Measurements from ENCODE around the gene IGSF21.
"Not testable (repeated sequence)": the region's sequence is repeated elsewhere in the genome, so short reads cannot be mapped to it uniquely, and the experiment has no call there.

IGSF21 gene

DNA sequence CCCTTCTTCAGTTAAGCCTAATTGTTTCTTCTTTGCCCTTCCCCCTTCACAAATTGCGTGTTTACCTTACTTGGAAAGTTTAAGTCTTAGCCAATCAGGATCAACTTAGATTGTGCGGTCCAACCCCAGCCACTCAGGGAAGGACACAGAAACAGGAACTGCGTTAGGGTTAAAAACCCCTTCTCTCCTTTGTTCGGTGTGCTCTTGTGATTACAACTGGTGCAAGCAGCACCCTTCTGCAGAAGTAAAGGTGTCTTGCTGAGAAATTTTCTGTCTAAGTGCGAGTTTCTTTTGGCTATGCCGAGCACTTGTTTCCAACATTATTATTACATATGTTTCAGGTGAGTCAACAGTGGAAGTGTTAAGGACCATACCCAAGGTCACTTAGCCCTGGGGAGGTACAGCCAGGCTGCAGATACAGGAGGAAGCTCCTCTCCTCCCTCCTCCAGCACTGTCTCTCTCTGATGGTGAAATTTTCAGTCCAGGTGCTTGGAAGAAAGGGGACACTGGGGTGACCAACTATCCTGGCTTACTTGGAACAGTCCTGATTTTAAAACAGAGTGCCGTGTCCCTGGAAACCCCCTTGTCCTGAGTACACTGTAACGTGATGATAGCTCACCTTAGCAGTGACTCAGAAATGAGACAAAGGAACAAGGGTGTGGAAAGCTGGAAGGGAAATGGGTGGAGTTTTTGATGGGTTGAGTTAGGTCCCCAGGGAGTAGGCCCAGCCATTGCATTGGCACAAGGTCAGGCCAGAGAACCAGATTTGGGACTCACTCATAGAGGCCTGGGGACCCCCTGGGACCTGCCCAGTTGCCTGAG, 304.4 kb downstream of the IGSF21 start:
- DNase-seq: no peak

DNA sequence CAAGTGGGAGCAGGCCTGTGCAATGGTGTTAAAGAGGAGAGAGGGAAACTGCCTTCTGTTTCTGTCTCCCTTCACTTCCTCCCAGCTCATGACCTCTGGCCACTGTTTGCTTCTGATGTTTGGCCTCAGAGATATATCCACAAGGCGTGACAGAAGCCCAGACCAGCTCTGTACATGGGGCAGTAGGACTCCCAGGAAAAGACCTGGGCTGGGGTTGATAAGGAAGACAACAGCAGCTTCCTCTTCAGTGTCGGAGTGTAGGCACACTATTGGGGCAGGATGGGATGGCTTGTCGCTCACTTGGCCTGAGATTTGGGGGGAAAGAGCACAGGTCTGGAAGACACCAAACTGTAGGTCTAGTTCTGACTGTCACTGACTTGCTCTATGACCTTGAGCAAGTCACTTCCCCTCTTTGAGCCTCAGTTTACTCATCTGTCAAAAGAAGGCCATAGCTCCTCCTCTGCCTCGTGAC, 305.3 kb downstream of the IGSF21 start:
- DNase-seq: no peak

DNA sequence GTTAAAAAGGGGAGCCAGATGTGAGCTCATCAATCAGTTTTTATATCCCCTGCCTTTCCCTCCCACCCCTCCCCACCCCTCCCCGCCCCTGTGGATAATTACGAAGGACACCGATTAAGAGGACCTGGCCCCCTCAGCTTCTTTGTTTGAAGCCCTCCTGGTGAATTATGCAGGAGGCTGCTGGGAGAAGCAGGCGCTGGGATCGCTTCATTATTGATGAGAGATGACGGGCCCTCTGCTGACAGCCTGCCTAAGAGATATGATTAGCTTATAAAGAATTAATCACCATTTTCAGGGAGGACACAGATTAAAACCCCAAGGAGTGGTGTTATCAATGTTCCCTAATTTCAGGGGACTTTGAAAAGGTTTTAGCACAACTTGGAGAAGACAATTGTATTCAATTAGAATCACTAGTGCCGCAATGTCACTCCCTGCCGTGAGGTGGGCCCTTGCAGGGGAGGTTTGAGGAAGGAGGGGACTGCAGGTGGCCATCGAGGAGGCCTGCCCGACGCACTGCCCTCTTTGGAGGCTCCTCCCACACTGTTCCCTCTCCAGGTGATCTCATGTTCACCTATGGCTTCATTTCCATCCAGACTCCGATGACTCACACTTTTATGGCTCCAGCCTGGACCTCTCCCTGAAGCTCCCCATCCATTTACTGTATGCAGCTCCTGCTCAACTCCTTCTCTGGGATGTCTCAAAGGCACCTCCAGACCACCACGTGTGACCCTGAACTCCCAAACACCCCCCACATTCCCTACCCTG, 306.1 kb downstream of the IGSF21 start:
- no peak for DNase-seq

DNA sequence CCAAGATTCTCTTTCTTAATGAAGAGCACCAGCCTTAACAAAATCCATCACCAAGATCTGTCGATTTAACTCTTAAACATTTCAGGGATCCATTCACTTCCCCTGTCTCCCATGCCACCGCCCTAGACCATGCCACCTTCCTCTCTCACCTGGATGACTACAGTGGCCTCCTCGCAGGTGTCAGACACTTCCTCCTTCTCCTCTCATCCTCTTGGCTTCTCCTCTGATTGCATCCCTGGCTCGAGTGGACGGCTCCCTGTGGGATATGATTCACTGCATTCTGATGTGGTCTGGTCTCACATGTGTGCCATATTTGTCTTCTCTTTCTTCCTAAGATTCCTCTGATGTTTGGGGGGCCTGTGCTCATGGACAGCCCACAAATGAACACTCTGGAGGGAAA, 306.7 kb downstream of the IGSF21 start:
- no peak for DNase-seq

DNA sequence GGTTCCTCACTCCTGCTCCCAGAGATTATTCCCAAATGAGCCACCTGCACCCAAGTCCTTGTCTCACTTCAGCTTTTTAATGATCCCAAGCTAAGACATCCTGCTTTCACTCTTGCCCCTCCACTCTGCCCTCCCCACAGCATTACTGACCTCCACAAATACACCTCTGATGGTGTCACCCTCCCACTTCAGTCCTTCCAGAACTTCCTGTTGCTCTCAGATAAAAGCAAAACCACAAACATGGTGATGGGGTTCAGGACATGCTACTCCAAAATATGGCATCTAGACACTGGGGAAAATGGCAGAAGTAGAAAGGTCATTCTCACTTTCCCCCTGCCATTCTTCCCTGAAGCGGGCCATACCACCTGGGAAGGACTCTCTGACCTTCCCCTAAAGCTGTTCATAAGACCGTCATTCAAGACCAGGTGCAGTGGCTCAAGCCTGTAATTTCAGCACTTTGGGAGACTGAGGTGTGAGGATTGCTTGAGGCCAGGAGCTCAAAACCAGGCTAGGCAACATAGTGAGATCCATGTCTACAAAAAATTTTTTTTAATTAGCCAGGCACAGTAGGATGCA, 307.4 kb downstream of the IGSF21 start:
- DNase-seq: no peak

DNA sequence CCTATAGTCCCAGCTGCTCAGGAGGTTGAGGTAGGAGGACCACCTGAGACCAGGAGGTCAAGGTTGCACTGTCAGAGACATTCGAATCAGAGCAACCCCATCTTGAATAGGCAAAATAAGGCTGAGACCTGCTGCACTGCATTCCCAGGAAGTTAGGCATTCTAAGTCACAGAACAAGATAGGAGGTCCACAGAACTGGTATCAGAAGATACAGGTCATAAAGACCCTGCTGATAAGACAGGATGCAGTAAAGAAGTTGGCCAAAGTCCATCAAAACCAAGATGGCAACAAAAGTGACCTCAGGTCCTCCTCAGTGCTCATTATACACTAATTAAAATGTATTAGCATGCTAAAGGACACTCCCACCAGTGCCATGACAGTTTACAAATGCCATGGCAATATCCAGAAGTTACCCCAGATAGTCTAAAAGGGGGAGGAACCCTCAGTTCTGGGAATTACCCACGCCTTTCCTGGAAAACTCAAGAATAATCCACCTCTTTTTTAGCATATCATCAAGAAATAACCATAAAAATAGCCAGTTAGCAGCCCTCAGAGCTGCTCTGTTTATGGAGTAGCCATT, 307.9 kb downstream of the IGSF21 start:
- DNase-seq: no peak

DNA sequence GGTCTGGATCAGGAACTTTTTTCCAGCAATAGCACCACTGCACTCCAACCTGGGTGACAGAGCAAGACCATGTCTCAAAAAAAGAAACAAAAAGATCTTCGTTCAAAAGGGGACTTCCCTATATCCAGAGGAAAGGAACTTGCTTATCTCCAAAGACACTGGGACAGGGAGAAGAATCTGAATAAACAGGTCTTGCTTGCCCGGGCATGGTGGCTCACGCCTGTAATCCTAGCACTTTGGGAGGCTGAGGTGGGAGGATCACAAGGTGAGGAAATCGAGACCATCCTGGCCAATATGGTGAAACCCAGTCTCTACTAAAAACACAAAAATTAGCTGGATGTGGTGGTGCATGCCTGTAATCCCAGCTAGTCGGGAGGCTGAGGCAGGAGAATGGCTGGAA, 308.5 kb downstream of the IGSF21 start:
- not testable (repeated sequence) for DNase-seq

DNA sequence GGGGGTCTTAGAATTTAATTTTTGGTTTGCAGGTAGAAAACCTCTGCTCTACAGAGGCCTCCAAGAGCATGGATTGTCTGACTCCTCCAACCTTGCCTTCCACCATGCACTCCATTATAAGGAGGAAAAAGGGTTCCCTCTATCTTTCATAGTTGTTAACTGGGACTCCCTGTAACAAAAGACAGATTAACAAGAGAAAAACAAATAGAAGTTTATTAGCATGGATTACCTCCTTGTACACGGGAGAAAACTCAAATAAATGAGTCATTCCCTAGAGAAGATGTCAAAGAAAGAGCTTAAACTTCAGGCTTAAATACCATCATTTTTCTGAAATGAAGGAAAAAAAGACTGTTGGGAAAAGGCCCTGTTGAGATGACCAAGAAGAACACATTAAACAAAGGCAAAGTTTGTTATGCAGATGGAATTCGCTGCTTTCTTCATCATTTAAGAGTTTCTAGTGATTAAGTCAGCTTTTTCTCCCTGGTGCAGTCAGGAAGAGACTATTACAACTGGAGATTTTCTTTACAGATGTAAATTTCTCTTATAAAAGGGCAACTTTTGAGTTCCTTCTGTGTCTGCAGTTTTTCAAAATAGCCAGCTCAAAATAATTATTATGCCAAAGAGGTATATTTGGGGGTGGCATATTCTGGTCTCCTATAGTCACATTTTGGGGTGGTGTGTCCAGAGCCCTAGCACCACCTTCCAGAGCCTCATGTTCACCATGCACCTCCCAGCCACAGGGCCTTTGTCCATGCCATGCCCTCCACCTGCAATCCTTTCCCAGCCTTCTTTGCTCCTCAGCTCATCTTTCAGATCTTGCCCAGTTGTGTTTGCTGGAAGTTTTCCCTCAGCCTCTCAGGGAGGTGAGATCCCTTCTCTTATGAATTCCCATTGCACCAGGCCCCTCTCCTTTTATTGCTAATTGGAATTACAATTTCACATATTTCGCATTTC, 310.0 kb downstream of the IGSF21 start:
- no peak for DNase-seq

DNA sequence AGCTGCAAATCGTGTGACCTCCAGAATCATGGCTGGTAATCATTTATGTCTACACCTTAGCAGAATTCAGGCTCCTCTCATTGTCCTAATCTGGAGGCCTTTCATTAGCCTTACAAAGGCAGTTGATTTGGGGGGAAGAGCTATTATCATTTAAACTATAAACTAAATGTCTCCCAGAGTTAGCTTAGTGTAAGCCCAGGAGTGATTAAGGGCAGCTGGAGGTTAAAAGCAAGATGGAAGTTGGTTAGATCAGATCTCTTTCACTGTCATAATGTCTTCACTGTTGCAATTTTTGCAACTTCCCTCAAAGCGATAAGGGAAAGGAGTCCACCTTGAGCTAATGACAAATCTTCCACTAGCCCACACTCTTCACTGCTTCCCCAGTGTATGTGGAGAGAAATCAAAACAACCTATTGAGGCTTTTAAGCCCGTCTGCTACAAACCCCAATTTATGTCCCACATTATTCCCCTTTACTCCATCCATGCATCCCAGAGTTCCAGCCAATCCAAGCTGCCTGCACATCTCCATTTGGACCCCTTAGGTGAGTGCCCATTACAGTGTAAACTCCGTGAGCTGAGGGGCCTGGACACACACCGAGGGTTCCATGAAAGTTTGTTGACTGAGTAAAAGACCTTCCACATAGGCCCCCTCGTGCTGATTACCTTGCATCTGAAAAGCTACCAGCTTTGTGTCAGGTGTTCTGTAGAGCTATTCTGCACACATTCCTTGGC, 311.7 kb downstream of the IGSF21 start:
- no peak for DNase-seq

DNA sequence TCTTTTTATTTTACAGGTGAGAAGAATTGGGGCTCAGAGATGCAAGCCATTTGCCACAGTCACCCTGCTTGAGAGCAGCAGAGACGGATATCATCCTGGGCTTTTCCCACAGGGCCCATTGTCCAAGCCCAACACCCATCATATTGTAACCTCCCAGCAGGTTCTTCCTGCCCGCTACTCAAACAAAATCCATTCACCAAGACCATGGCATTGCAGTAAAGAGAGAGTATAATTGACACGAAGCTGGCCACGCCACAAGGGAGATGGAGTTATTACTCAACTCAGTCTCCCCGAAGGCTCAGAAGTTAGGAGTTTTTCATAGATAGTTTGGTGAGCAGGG, 312.2 kb downstream of the IGSF21 start:
- DNase-seq: no peak

DNA sequence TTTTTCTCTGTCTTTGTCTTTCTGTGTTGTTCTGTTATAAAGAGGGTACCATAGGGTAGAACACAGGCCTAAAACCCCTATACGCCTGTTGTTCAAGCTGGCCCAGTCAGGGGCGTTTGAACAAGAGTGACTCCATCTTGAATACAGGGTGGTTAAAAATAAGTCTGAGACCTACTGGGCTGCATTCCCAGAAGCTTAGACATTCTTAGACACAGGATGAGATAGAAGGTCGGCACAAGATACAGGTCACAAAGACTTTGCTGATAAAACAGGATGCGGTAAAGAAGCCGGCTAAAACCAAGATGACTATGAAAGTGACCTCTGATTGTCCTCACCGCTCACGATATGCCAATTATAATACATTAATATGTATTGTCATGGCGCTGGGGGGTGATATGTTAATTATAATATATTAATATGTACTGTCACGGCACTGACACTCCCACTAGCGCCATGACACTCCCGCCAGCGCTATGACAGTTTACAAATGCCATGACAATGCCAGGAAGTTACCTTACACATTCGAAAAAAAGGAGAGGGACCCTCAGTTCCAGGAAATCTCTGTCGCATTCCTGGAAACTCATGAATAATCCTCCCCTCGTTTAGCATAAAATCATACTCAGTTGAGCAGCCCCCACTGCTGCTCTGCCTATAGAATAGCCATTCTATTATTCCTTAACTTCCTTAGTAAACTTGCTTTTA, 314.6 kb downstream of the IGSF21 start:
- no peak for DNase-seq

DNA sequence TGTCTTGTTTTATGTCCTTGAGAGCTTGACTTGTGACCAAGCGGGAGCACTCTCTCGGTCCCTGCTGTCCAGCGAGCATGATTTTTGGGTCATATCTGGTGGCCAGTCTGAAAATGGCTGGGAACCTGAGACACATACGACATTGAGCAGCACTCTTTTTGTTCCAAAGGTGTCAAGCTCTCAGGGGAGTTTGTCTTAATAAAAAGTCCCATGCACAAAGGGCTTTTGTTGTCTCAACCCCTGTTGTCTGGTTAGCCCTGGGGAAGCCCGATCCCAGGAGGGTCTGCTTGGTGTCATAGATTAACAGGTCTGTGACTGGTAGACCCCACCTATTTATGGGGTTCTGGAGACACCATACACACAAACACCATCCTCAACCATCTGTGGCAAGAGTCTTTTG, 315.4 kb downstream of the IGSF21 start:
- no peak for DNase-seq

DNA sequence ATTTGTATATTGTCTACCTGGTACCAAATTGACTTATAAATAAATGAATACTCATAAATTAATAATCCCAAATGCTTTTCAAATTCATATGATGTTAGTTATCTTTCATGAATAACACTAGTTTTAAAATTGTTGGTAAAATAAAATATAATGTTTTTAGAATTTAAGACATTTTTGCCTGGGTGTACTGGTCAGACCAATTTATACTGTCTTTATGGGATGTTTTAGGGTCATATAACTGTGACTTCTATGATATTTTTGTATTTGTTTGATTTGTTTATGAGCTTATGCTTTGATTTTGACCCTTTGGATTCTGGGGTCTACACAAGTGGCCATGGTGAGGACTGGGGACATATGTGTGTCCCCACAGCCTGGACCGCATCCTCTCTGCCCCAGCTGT, 319.0 kb downstream of the IGSF21 start:
- no peak for DNase-seq
